Mesendoderm (in vitro differentiated cells): Measurements from ENCODE around the gene IDI2.
A peak's percentile ranks its signal among the peaks of the same experiment; 100 is the strongest.

ENCODE experiments used
- DNase-seq: peaks from one replicate; pipeline ENCODE4 v3.0.0; 2013
- H2AK5ac ChIP-seq: 2 replicates; pipeline ENCODE4 v1.6.1; 2013; ENCODE audit warnings: low read length, inconsistent platforms
- H2BK120ac ChIP-seq: 2 replicates; pipeline ENCODE4 v1.6.1; 2013; ENCODE audit warnings: low read depth, mild to moderate bottlenecking, low read length, moderate library complexity, mixed read lengths
- H2BK15ac ChIP-seq: replicated peaks from 2 replicates; pipeline ENCODE4 v1.6.1; 2013; ENCODE audit warnings: low read depth, mild to moderate bottlenecking, moderate library complexity
- H2BK5ac ChIP-seq: 2 replicates; pipeline ENCODE4 v1.6.1; 2013; ENCODE audit warnings: low read length, inconsistent platforms
- H3K18ac ChIP-seq: 2 replicates; pipeline ENCODE4 v1.6.1; 2013; ENCODE audit warnings: mild to moderate bottlenecking, low read length, mixed read lengths
- H3K23ac ChIP-seq: one replicate; pipeline ENCODE4 v1.6.1; 2013; ENCODE audit warnings: low read length
- H3K27ac ChIP-seq: 2 replicates; pipeline ENCODE4 v1.5.1; 2013; ENCODE audit warnings: low read depth, mild to moderate bottlenecking, inconsistent platforms, low read length, moderate library complexity
- H3K27me3 ChIP-seq: 2 replicates; pipeline ENCODE4 v1.6.1; 2013; ENCODE audit warnings: low read length, control low read depth, mild to moderate bottlenecking, inconsistent platforms; ENCODE audit not compliant: insufficient read depth, poor library complexity
- H3K36me3 ChIP-seq: 2 replicates; pipeline ENCODE4 v1.6.1; 2013; ENCODE audit warnings: low read length, inconsistent platforms; ENCODE audit not compliant: control insufficient read depth, insufficient read depth
- H3K4ac ChIP-seq: one replicate; pipeline ENCODE4 v1.6.1; 2013; ENCODE audit warnings: low read depth, mild to moderate bottlenecking, low read length, moderate library complexity
- H3K4me1 ChIP-seq: 2 replicates; pipeline ENCODE4 v1.6.1; 2013; ENCODE audit warnings: low read depth, low read length, inconsistent platforms; ENCODE audit not compliant: control insufficient read depth
- H3K4me2 ChIP-seq: 2 replicates; pipeline ENCODE4 v1.6.1; 2013; ENCODE audit warnings: low read length
- H3K4me3 ChIP-seq: 2 replicates; pipeline ENCODE4 v1.5.1; 2013; ENCODE audit warnings: mild to moderate bottlenecking, low read length
- H3K56ac ChIP-seq: one replicate; pipeline ENCODE4 v1.6.1; 2013; ENCODE audit warnings: low read length
- H3K79me1 ChIP-seq: 2 replicates; pipeline ENCODE4 v1.6.1; 2013; ENCODE audit warnings: low read length, inconsistent platforms
- H3K79me2 ChIP-seq: 2 replicates; pipeline ENCODE4 v1.6.1; 2013; ENCODE audit warnings: mild to moderate bottlenecking, low read length; ENCODE audit not compliant: control insufficient read depth, insufficient read depth
- H3K9ac ChIP-seq: 2 replicates; pipeline ENCODE4 v1.6.1; 2013; ENCODE audit warnings: low read length, inconsistent platforms
- H4K5ac ChIP-seq: one replicate; pipeline ENCODE4 v1.6.1; 2013; ENCODE audit warnings: low read length
- H4K8ac ChIP-seq: one replicate; pipeline ENCODE4 v1.6.1; 2013; ENCODE audit warnings: low read depth, mild to moderate bottlenecking, control low read depth, low read length, moderate library complexity
- WGBS: extraction: QIAGEN DNeasy Blood & Tissue Kit; methylation state at CpG from one replicate; pipeline ENCODE4 v1.1.7; 2013; ENCODE audit warnings: low lambda C conversion rate, missing lambda C conversion rate; ENCODE audit not compliant: insufficient coverage; ENCODE audit errors: extremely low coverage; 5-methylcytosine and 5-hydroxymethylcytosine counted together

IDI2 gene

GRCh38 chr10:1029838-1030237 lies 4.2 kb upstream of the IDI2 start:
- Histone ChIP-seq H3K4ac (no peak overlapping the region), H2BK120ac (no peak overlapping the region), H3K56ac (no peak overlapping the region), H2BK15ac (no peak overlapping the region), H3K4me1 (no peaks in the 10 kb centered on the region), H3K9ac (no peak overlapping the region), H3K36me3 (no peaks in the 10 kb centered on the region), H4K8ac (no peak overlapping the region), H3K79me1 (no peaks in the 10 kb centered on the region), H3K4me3 (no peak overlapping the region), H2AK5ac (no peak overlapping the region), H3K79me2 (no peaks in the 10 kb centered on the region), H3K18ac (no peak overlapping the region), H3K4me2 (no peak overlapping the region), H3K27ac (no peak overlapping the region), H2BK5ac (no peak overlapping the region), H4K5ac (no peak overlapping the region), H3K27me3 (no peaks in the 10 kb centered on the region), H3K23ac (no peak overlapping the region)
- no CpG with 5 or more reads among the region's 7 CpGs for WGBS
- no peak for DNase-seq

- no peak overlapping the region for H3K9ac ChIP-seq
These were observed 919 bp upstream of the IDI2 start for GRCh38 chr10:1026578-1026977.

GRCh38 chr10:1024103-1024502 lies 1.6 kb downstream of the IDI2 start:
- DNase-seq: no peak
- WGBS: no CpG with 5 or more reads among the region's 12 CpGs
- Histone ChIP-seq H4K8ac (no peak overlapping the region), H3K79me1 (no peaks in the 10 kb centered on the region), H3K4me3 (no peak overlapping the region), H3K4ac (no peak overlapping the region), H3K23ac (no peak overlapping the region), H3K27ac (no peak overlapping the region), H3K4me2 (no peak overlapping the region), H2BK120ac (no peak overlapping the region), H3K9ac (no peak overlapping the region), H3K4me1 (no peaks in the 10 kb centered on the region), H3K56ac (no peak overlapping the region), H2BK5ac (no peak overlapping the region), H3K79me2 (no peaks in the 10 kb centered on the region), H3K36me3 (peaks cover 6% of the 10 kb centered on the region), H3K27me3 (no peaks in the 10 kb centered on the region), H3K18ac (no peak overlapping the region), H4K5ac (no peak overlapping the region), H2AK5ac (no peak overlapping the region), H2BK15ac (no peak overlapping the region)

More at GRCh38 chr10:1026578-1026977, 919 bp upstream of the IDI2 start:
- Histone ChIP-seq H2AK5ac (no peak overlapping the region), H3K27ac (no peak overlapping the region), H3K4me1 (no peaks in the 10 kb centered on the region), H3K18ac (no peak overlapping the region), H3K23ac (no peak overlapping the region), H3K4me2 (no peak overlapping the region), H4K5ac (no peak overlapping the region), H3K36me3 (no peaks in the 10 kb centered on the region), H4K8ac (no peak overlapping the region), H3K4me3 (no peak overlapping the region), H2BK120ac (no peak overlapping the region), H2BK15ac (no peak overlapping the region), H3K56ac (no peak overlapping the region), H3K4ac (no peak overlapping the region), H3K27me3 (no peaks in the 10 kb centered on the region), H2BK5ac (no peak overlapping the region), H3K79me1 (no peaks in the 10 kb centered on the region), H3K79me2 (no peaks in the 10 kb centered on the region)
- DNase-seq: no peak
- no CpG with 5 or more reads among the region's 6 CpGs for WGBS

- no peak overlapping the region for H2BK15ac ChIP-seq
- H3K79me2 ChIP-seq: no peaks in the 10 kb centered on the region
- no peaks in the 10 kb centered on the region for H3K79me1 ChIP-seq
- no peaks in the 10 kb centered on the region for H3K27me3 ChIP-seq
- WGBS: no CpG with 5 or more reads among the region's 12 CpGs
- H3K27ac ChIP-seq: no peak overlapping the region
- no peak overlapping the region for H2BK5ac ChIP-seq
- no peak for DNase-seq
- no peak overlapping the region for H3K4me2 ChIP-seq
- no peak overlapping the region for H4K8ac ChIP-seq
- peaks cover 11% of the 10 kb centered on the region for H3K36me3 ChIP-seq
- H2AK5ac ChIP-seq: no peak overlapping the region
- no peak overlapping the region for H3K4me3 ChIP-seq
- H3K56ac ChIP-seq: no peak overlapping the region
- H4K5ac ChIP-seq: no peak overlapping the region
- H3K4ac ChIP-seq: no peak overlapping the region
- no peaks in the 10 kb centered on the region for H3K4me1 ChIP-seq
- no peak overlapping the region for H3K23ac ChIP-seq
- no peak overlapping the region for H3K18ac ChIP-seq
- H2BK120ac ChIP-seq: no peak overlapping the region
- H3K9ac ChIP-seq: no peak overlapping the region
These were observed 3.2 kb downstream of the IDI2 start for GRCh38 chr10:1022413-1022812.

GRCh38 chr10:1020958-1021357 lies 4.7 kb downstream of the IDI2 start:
- no peak overlapping the region for H2AK5ac ChIP-seq
- no peaks in the 10 kb centered on the region for H3K4me1 ChIP-seq
- WGBS: no CpG with 5 or more reads among the region's 9 CpGs
- no peak for DNase-seq
- no peak overlapping the region for H3K4me3 ChIP-seq
- H3K18ac ChIP-seq: no peak overlapping the region
- no peak overlapping the region for H3K23ac ChIP-seq
- peak overlapping the region; percentile 7 for H3K27ac ChIP-seq
- H3K4ac ChIP-seq: no peak overlapping the region
- H3K56ac ChIP-seq: no peak overlapping the region
- H2BK5ac ChIP-seq: no peak overlapping the region
- H4K8ac ChIP-seq: no peak overlapping the region
- no peaks in the 10 kb centered on the region for H3K79me1 ChIP-seq
- H2BK120ac ChIP-seq: no peak overlapping the region
- no peak overlapping the region for H4K5ac ChIP-seq
- H3K36me3 ChIP-seq: peaks cover 19% of the 10 kb centered on the region
- H3K27me3 ChIP-seq: no peaks in the 10 kb centered on the region
- no peaks in the 10 kb centered on the region for H3K79me2 ChIP-seq
- H3K9ac ChIP-seq: no peak overlapping the region
- no peak overlapping the region for H2BK15ac ChIP-seq
- H3K4me2 ChIP-seq: no peak overlapping the region

- Histone ChIP-seq H3K79me2 (no peaks in the 10 kb centered on the region), H2BK15ac (no peak overlapping the region), H4K8ac (no peak overlapping the region), H3K4ac (no peak overlapping the region), H3K4me3 (no peak overlapping the region), H3K4me2 (no peak overlapping the region), H3K27me3 (no peaks in the 10 kb centered on the region), H3K9ac (no peak overlapping the region), H3K4me1 (no peaks in the 10 kb centered on the region), H3K27ac (no peak overlapping the region), H4K5ac (no peak overlapping the region), H3K36me3 (peaks cover 23% of the 10 kb centered on the region), H3K23ac (no peak overlapping the region), H3K79me1 (no peaks in the 10 kb centered on the region), H3K18ac (no peak overlapping the region), H2AK5ac (no peak overlapping the region), H2BK5ac (no peak overlapping the region), H3K56ac (no peak overlapping the region), H2BK120ac (no peak overlapping the region)
- WGBS: no CpG with 5 or more reads among the region's 10 CpGs
- no peak for DNase-seq
These were observed 5.2 kb downstream of the IDI2 start for GRCh38 chr10:1020460-1020859.
